GM19395 (cell line): ENCODE measurements around the gene PEX11G.
"Not testable (repeated sequence)": the region's sequence is repeated elsewhere in the genome, so short reads cannot be mapped to it uniquely, and the experiment has no call there.

Experiments
- ATAC-seq: cut with Tn5 transposase; IDR thresholded peaks from one replicate; pipeline ENCODE4 v1.9.1; 2021; ENCODE audit warnings: mild to moderate bottlenecking, moderate library complexity; ENCODE audit not compliant: unreplicated experiment

PEX11G gene

GRCh38 chr19:7441468-7442146 is 47.2 kb downstream of the PEX11G start:
- no peak for ATAC-seq

GRCh38 chr19:7440188-7440975 is 48.5 kb downstream of the PEX11G start:
- no peak for ATAC-seq

DNA sequence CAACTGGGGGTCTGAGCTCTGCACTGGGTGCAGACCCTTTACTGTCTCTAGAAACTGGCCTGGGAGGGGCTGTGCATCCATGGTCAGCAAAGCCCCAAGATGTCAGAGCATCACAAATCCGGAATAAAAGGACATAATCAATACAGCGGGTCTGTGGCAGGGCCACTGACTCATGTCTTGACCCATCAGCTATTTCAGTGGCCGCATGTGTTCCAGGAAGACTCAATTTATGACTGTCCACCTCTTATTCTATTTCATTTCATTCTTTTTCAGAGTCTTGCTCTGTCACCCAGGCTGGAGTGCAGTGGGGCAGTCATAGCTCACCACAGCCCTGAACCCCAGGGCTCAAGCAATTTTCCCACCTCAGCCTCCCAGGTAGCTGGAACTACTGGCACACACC is 53.2 kb downstream of the PEX11G start:
- no peak for ATAC-seq

DNA sequence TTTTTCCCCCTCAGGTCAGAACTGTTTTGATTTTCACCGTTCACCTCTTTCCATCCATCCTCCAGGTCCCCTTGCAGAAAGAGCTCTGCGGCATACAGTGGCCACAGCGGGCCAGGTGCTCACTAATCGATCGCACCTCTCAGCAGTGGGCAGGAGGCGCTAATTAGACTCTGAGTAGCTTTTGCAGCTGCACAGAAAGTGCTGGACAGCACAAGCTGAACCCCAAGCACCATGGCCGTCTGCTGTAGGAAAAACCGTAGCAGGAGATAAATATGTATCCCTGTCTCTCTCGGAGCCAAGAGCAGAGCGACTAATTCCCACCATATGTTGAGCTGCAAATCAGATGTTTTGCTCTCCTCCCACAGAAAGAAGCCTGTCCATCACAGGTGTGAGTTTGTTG is 54.4 kb downstream of the PEX11G start:
- no peak for ATAC-seq

GRCh38 chr19:7433456-7433855 is 55.4 kb downstream of the PEX11G start:
- ATAC-seq = not testable (repeated sequence)

GRCh38 chr19:7429638-7430282 is 59.1 kb downstream of the PEX11G start:
- no peak for ATAC-seq

GRCh38 chr19:7428651-7429113 is 60.2 kb downstream of the PEX11G start:
- ATAC-seq = no peak

DNA sequence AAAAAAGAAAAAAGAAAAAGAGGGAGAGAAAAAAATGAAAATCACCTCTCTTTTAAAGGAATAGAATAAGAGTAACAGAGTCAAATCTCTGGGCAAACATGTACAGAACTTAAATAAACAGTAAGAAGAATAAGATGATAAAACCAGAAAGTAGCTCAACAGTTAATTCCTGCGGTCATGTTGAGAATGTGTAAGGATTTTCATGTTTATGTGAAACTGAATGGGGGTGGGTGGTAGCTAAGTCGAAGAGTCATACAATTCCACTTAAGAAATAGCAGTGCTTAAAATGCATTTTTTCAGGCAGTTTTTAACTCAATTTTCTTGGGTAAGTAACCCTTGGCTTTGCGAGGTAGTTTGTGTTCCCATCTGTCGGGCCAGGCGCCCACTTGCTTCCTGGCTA is 60.9 kb downstream of the PEX11G start:
- no peak for ATAC-seq

- no peak for ATAC-seq
Measured at GRCh38 chr19:7426986-7427385, 61.8 kb downstream of the PEX11G start.
